CD4-positive, alpha-beta T cell (primary cell): Measurements from ENCODE around the gene MBTD1. TPM values are rescaled to one million over a fixed set of nuclear protein-coding genes. Genes with fewer than 3 reads are reported as not detected.
A peak's percentile ranks its signal among the peaks of the same experiment; 100 is the strongest.

Experiments used
- ATAC-seq: fragments of 200-7000 bp; cut with Tn5 transposase; one replicate; pipeline ENCODE4 v1.10.0; 2022; ENCODE audit warnings: mild to moderate bottlenecking; ENCODE audit not compliant: poor library complexity
- CTCF ChIA-PET: fragments of 350-600 bp; sonication (Branson Sonifier 250); formaldehyde crosslinking; loops from one replicate; lab custom pipeline; 2021; ENCODE audit warnings: antibody characterized with exemption, inconsistent platforms; lab: Charles Lee
- POLR2A ChIA-PET: fragments of 350-600 bp; sonication (Branson Sonifier 250); formaldehyde crosslinking; loops from one replicate; lab custom pipeline; 2021; ENCODE audit warnings: antibody characterized with exemption, inconsistent platforms; lab: Charles Lee
- DNase-seq, 14 experiments: peaks; one replicate each; pipeline ENCODE4 v3.0.0-alpha.2; 2013 to 2020; ENCODE audit warnings: mixed read lengths in 2 of 14
- H3K27ac ChIP-seq, 2 donors: one replicate each; pipeline versions ENCODE4 v1.5.1 to v1.7.0; 2013; ENCODE audit warnings: low read length in 2 of 2, low read depth in 1 of 2, mild to moderate bottlenecking in 1 of 2
- H3K27me3 ChIP-seq, 2 experiments: 1 replicate in 1 of 2; 2 replicates in 1 of 2; pipeline versions ENCODE4 v1.6.1 to v1.7.0; 2013; ENCODE audit warnings: low read length in 2 of 2, control low read depth in 1 of 2, mild to moderate bottlenecking in 1 of 2, moderate library complexity in 1 of 2; ENCODE audit not compliant: insufficient read depth in 2 of 2, control insufficient read depth in 1 of 2
- H3K36me3 ChIP-seq: one replicate; pipeline ENCODE4 v1.6.1; 2013; ENCODE audit warnings: low read length, control low read depth; ENCODE audit not compliant: insufficient read depth
- H3K4me1 ChIP-seq: one replicate; pipeline ENCODE4 v1.6.1; 2013; ENCODE audit warnings: low read length, control low read depth; ENCODE audit not compliant: insufficient read depth
- H3K4me3 ChIP-seq: one replicate; pipeline ENCODE4 v1.5.1; 2013; ENCODE audit warnings: mild to moderate bottlenecking, low read length, moderate library complexity
- H3K9me3 ChIP-seq, 2 experiments: 1 replicate in 1 of 2; 2 replicates in 1 of 2; pipeline versions ENCODE4 v1.6.1 to v1.7.0; 2013; ENCODE audit warnings: low read length in 2 of 2, mild to moderate bottlenecking in 2 of 2, control low read depth in 1 of 2, moderate library complexity in 1 of 2; ENCODE audit not compliant: control insufficient read depth in 1 of 2, insufficient read depth in 1 of 2
- H3K27ac Mint-ChIP-seq: one replicate; pipeline ENCODE4 v1.8.0; 2020; ENCODE audit warnings: mixed read lengths
- H3K27me3 Mint-ChIP-seq: one replicate; pipeline ENCODE4 v1.8.0; 2021; ENCODE audit warnings: mixed read lengths
- H3K36me3 Mint-ChIP-seq: one replicate; pipeline ENCODE4 v1.8.0; 2021; ENCODE audit warnings: low read depth, mixed read lengths
- H3K4me1 Mint-ChIP-seq: one replicate; pipeline ENCODE4 v1.8.0; 2021; ENCODE audit warnings: low read depth, mixed read lengths
- H3K4me3 Mint-ChIP-seq: one replicate; pipeline ENCODE4 v1.8.0; 2020; ENCODE audit warnings: mild to moderate bottlenecking, mixed read lengths
- H3K9me3 Mint-ChIP-seq: one replicate; pipeline ENCODE4 v1.8.0; 2020; ENCODE audit warnings: mixed read lengths
- intact Hi-C, 2 experiments: fragments of 100-400 bp; cut with DNase I in 1 of 2; cut with micrococcal nuclease in 1 of 2; formaldehyde crosslinking; loops; one replicate each; pipeline versions ENCODE4 v1.15.1 to v1.9.0; 2023 to 2025; cut with DNase I, micrococcal nuclease
- total RNA-seq, 174 experiments: library from RNA in 2 of 174; stranded (reverse) in 2 of 174; gene quantifications; one replicate each; pipeline ENCODE4 v1.2.3 and lab custom pipeline; 2021 to 2026
- TF ChIP-seq, protein P1 (sequence below): fragments of 200-600 bp; IDR thresholded peaks from one replicate; pipeline ENCODE4 v1.8.0; 2022; ENCODE audit warnings: antibody characterized with exemption, mild to moderate bottlenecking

Gene MBTD1
- total RNA-seq, 2 experiments from 2014 or later, result 23.0 TPM

DNA sequence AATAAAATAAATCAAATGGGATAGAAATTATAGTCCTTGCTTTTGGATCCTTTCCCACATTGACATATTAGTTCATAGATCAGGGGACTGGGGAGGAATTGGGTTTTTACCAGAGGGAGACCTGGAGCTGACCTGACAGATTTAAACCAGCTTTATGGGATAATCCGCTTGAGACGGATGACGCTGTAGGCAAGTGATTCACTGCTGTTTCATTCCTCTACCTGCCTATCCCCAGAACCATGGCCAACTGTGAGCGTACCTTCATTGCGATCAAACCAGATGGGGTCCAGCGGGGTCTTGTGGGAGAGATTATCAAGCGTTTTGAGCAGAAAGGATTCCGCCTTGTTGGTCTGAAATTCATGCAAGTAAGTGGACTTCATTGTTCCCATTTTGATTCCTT is 104.4 kb downstream of the MBTD1 start:
- Mint-ChIP-seq H3K4me1 (peaks cover 13% of the 10 kb centered on the region), H3K4me3 (no peak overlapping the region), H3K36me3 (peaks cover 29% of the 10 kb centered on the region), H3K27me3 (no peaks in the 10 kb centered on the region), H3K27ac (no peak overlapping the region), H3K9me3 (no peaks in the 10 kb centered on the region)
- intact Hi-C loops, result loop anchor here in 1 of 2 experiments (10.0 kb wide), 1 partner anchor 101 kb away; no protein-coding TSS in a partner anchor
- Histone ChIP-seq H3K4me1 (peaks cover 20% of the 10 kb centered on the region), H3K36me3 (no peaks in the 10 kb centered on the region), H3K27ac (no peak overlapping the region), H3K9me3 (no peaks in the 10 kb centered on the region), H3K27me3 (no peaks in the 10 kb centered on the region), H3K4me3 (no peak overlapping the region)
- no peak for ATAC-seq
- DNase-seq, result no peak
- ChIA-PET CTCF (interaction anchor here (1.0 kb wide), 1 partner anchor 10 kb away, joined by 3 read pairs; the partner anchor contains the start of gene NME2), POLR2A (interaction anchor here (1.1 kb wide), 1 partner anchor 11 kb away, joined by 3 read pairs; the partner anchor contains the start of gene NME2)
- TF ChIP-seq, protein P1, sequence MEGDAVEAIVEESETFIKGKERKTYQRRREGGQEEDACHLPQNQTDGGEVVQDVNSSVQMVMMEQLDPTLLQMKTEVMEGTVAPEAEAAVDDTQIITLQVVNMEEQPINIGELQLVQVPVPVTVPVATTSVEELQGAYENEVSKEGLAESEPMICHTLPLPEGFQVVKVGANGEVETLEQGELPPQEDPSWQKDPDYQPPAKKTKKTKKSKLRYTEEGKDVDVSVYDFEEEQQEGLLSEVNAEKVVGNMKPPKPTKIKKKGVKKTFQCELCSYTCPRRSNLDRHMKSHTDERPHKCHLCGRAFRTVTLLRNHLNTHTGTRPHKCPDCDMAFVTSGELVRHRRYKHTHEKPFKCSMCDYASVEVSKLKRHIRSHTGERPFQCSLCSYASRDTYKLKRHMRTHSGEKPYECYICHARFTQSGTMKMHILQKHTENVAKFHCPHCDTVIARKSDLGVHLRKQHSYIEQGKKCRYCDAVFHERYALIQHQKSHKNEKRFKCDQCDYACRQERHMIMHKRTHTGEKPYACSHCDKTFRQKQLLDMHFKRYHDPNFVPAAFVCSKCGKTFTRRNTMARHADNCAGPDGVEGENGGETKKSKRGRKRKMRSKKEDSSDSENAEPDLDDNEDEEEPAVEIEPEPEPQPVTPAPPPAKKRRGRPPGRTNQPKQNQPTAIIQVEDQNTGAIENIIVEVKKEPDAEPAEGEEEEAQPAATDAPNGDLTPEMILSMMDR, result no peak

DNA sequence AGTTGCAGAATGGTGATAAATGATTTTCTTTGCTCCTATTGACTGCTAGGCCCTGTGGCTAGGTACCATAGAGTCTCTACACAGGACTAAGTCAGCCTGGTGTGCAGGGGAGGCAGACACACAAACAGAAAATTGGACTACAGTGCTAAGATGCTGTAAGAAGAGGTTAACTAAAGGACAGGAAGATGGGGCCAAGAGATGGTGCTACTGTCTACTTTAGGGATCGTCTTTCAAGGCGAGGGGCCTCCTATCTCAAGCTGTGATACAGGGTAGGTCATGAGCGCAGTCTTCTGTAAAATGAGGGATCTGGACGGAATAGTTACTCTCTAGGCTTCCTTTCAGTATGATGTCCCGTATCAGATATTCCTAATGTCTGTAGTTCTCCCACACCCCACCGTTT is 105.7 kb downstream of the MBTD1 start:
- no peaks in the 10 kb centered on the region for H3K27me3 Mint-ChIP-seq
- Histone ChIP-seq H3K4me1 (peaks cover 20% of the 10 kb centered on the region), H3K27me3 (no peaks in the 10 kb centered on the region), H3K9me3 (no peaks in the 10 kb centered on the region), H3K36me3 (no peaks in the 10 kb centered on the region), H3K27ac (peak overlapping the region in 1 of 2 donors; percentile 22), H3K4me3 (peak overlapping the region; percentile 94)
- ChIA-PET CTCF (interaction anchor here (1.0 to 2.9 kb wide), 2 partner anchors 11 to 152 kb away, joined by 3 to 67 read pairs; partner anchors contain the start of gene NME2), POLR2A (interaction anchor here (1.0 to 2.1 kb wide), 6 partner anchors 12 to 154 kb away, joined by 3 to 40 read pairs (median 12); partner anchors contain the start of genes NME2 and SPAG9)
- peaks cover 20% of the 10 kb centered on the region for H3K36me3 Mint-ChIP-seq
- H3K27ac Mint-ChIP-seq, result no peak overlapping the region
- ATAC-seq (no peak), DNase-seq (peak in 3 of 14 experiments; percentile 5 to 19 (median 15))
- H3K4me3 Mint-ChIP-seq, result no peak overlapping the region
- TF ChIP-seq, protein P1, result no peak
- H3K9me3 Mint-ChIP-seq, result no peaks in the 10 kb centered on the region
- peaks cover 13% of the 10 kb centered on the region for H3K4me1 Mint-ChIP-seq
- intact Hi-C loops, result loop anchor here (5.0 to 10.0 kb wide), 4 partner anchors 99 to 437 kb away; partner anchors contain the start of genes LUC7L3 (in 1 of the 2), MBTD1 (in 1 of the 2) and UTP18 (in 1 of the 2)

DNA sequence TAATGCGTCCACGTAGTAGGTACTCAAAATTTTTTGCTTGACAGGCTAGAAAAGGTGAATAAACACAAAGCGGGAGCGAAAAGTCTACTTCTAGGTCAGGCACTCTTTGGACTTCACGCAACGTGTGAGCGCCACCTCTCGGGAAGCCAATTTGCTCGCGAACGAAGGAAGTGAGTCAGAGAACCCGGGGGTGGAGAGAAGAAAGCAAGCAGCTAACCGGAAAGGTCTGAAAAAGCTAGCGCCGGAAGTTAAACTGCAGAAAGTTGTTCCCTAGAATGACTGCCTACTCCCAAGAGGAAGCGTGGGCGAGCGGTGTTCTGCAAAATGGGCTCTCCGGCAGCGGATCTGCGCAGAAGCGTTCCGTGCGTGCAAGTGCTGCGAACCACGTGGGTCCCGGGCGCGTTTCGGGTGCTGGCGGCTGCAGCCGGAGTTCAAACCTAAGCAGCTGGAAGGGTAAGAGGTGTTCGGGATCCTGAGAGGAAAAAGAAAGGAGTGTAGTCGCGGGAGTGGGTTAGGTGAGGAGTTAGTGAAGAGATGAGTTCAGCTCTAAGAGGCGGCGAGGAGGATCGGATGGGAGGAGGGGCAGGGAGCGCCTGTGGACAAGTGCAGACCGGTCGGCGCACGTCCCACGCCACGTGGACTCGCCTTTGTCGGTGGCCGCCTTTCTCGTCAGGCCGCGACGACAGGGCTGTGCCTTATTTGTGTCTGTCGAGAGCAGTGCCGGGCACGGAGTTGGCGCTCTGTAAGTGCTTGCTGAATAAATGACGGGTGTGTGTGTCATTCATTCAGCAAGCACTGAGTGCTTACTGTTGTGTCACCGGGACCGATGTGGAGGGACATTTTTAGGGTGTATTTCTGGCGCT is 106.4 kb downstream of the MBTD1 start, which contains the start of gene NME1:
Gene NME1 (plus strand): TSS at position 350 of the 863 bp plus-strand sequence. CDS start 2,096 bp downstream, outside the sequence.
- TF ChIP-seq, protein P1, result peak; percentile 81
- H3K36me3 ChIP-seq, result no peaks in the 10 kb centered on the region
- POLR2A ChIA-PET, result interaction anchor here (0.6 to 2.1 kb wide), 22 partner anchors 9 to 845 kb away, joined by 3 to 40 read pairs (median 4); partner anchors contain the start of genes ANKRD40, LUC7L3, MBTD1 and NME2
- DNase-seq (peak; percentile 93 to 99 (median 96)), ATAC-seq (peak; percentile 90)
- no peaks in the 10 kb centered on the region for H3K27me3 ChIP-seq
- intact Hi-C loops, result loop anchor here (1.0 to 10.0 kb wide), 9 partner anchors 32 to 436 kb away; partner anchors contain the start of genes LUC7L3 (in 1 of the 2), MBTD1 (in 1 of the 2), SPAG9 (in 1 of the 2) and TOB1 (in 1 of the 2)
- Mint-ChIP-seq H3K9me3 (no peaks in the 10 kb centered on the region), H3K4me1 (peaks cover 13% of the 10 kb centered on the region), H3K4me3 (no peak within 1 kb of the TSS), H3K27ac (no peak within 1 kb of the TSS), H3K36me3 (peaks cover 14% of the 10 kb centered on the region), H3K27me3 (no peaks in the 10 kb centered on the region)
- H3K9me3 ChIP-seq, result no peaks in the 10 kb centered on the region
- peak within 1 kb of the TSS; percentile 94 for H3K4me3 ChIP-seq
- H3K4me1 ChIP-seq, result peaks cover 20% of the 10 kb centered on the region
- CTCF ChIA-PET, result interaction anchor here (0.5 to 2.9 kb wide), 40 partner anchors 9 to 756 kb away, joined by 3 to 67 read pairs (median 4); partner anchors contain the start of genes LRRC59, NME2, SPAG9 and UTP18
- H3K27ac ChIP-seq, result peak within 1 kb of the TSS; percentile 53 to 74
